Esophagus squamous epithelium (tissue), 4 donors: Measurements from ENCODE around the gene WWOX.

Source experiments
- POLR2A ChIP-seq, 4 donors: fragments of 450-650 bp; IDR thresholded peaks; one replicate each; pipeline ENCODE4 v1.6.1; 2017; ENCODE audit warnings: antibody characterized with exemption in 4 of 4, mild to moderate bottlenecking in 4 of 4, moderate library complexity in 3 of 4
- TF ChIP-seq, protein P1 (sequence below), 6 experiments: fragments of 450-650 bp in 4 of 6; fragments of 200-600 bp in 2 of 6; sonication (generic) in 2 of 6; IDR thresholded peaks; one replicate each; pipeline ENCODE4 v1.5.1; 2016 to 2019; ENCODE audit warnings: antibody characterized with exemption in 6 of 6, mild to moderate bottlenecking in 4 of 6, moderate library complexity in 4 of 6

DNA sequence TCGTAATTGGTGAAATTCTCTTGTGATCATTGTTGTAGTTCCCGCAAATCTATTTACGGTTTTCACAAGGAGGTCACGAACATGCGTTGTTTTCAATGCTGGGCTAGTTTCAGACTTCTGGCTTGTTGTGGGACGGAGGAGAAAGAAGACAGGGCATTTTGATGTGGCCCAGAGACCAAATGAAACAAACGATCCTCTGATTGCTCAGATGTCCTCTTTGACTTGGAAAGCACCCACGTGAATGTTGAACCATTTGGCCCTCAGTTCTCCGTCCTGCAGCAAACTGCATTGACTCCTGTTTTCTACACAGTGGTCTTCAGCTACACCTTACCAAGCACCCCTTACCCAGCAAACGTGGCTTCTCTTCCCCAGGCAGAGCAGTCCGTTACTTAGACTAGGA is 391.0 kb downstream of the WWOX start:
- TF ChIP-seq, protein P1, sequence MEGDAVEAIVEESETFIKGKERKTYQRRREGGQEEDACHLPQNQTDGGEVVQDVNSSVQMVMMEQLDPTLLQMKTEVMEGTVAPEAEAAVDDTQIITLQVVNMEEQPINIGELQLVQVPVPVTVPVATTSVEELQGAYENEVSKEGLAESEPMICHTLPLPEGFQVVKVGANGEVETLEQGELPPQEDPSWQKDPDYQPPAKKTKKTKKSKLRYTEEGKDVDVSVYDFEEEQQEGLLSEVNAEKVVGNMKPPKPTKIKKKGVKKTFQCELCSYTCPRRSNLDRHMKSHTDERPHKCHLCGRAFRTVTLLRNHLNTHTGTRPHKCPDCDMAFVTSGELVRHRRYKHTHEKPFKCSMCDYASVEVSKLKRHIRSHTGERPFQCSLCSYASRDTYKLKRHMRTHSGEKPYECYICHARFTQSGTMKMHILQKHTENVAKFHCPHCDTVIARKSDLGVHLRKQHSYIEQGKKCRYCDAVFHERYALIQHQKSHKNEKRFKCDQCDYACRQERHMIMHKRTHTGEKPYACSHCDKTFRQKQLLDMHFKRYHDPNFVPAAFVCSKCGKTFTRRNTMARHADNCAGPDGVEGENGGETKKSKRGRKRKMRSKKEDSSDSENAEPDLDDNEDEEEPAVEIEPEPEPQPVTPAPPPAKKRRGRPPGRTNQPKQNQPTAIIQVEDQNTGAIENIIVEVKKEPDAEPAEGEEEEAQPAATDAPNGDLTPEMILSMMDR (IDR thresholded peaks at IDR 0.05), result no peak
- TF ChIP-seq POLR2A (IDR thresholded peaks at IDR 0.05), result no peak
